Measurements from ENCODE around the gene PSMF1. TPM values are rescaled to one million over a fixed set of nuclear protein-coding genes. Genes with fewer than 3 reads are reported as not detected.

PSMF1 gene
- total and polyA plus RNA-seq, 9 of the 15 experiments (the other 6 are each of a cell fraction or from before 2014, with no cell fraction given), result 8.5 to 192 (median 33.2) TPM

DNA sequence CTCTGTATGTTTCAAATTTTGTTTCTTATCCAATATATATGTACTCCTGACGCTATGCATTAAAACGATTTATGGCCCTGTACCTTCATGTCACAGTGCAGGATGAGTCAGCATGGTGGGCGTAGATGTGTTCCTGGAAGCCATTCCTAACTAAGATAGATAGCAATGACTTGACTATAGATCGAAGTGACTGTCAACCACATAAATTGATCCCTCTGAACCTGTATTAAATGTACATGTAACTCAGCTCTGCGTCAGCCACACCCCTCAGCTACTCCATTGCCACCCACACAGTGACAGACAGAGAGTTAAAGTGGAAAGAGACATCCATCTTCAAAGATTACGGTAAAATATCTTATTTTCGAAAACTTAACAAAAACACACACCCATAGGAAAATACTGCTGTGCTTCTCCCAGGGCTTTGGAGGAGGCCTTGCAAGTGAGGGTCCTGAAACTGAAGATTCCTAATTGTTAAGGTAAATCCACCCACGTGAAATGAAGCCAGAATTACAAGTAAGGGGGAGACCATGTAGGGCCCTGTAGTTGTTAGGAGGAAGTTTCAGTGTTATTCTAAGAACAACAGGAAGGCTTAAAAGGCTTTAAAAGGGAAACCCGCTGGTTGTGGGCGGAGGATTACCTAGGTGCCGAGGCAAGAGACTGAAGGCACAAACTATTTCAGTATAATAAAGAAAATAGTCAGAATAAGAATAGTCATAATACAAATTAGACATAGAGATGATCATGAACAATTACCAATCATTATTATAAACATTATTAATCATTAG, 97.2 kb downstream of the PSMF1 start (continued):
- no peak for TF ChIP-seq SNAPC5 (CRISPR knock-in tag; IDR thresholded peaks at IDR 0.05)
- TF ChIP-seq MEIS2 (IDR thresholded peaks at IDR 0.05; ENCODE audit: partially characterized antibody), result peak; percentile 97
- no peak for TF ChIP-seq CREBBP (IDR thresholded peaks at IDR 0.05; ENCODE audit: low read depth, low read length)
- TF ChIP-seq CREB3L1 (IDR thresholded peaks at IDR 0.05; ENCODE audit: borderline replicate concordance, low read depth), result no peak
- no peak for TF ChIP-seq SMARCA5 (IDR thresholded peaks at IDR 0.05)
- TF ChIP-seq ZNF384 (IDR thresholded peaks at IDR 0.05; ENCODE audit: low read depth, low read length), result no peak
- no peak for TF ChIP-seq ZKSCAN3 (CRISPR knock-in tag; IDR thresholded peaks at IDR 0.05)
- peak; percentile 78 for TF ChIP-seq ARID1B (IDR thresholded peaks at IDR 0.05)
- TF ChIP-seq GATAD2A (IDR thresholded peaks at IDR 0.05), result no peak
- TF ChIP-seq, protein P1, sequence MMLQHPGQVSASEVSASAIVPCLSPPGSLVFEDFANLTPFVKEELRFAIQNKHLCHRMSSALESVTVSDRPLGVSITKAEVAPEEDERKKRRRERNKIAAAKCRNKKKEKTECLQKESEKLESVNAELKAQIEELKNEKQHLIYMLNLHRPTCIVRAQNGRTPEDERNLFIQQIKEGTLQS (IDR thresholded peaks at IDR 0.05), result peak; percentile 84
- TF ChIP-seq, protein P1 (CRISPR knock-in tag; conservative IDR thresholded peaks at IDR 0.05), result no peak
- no peak for TF ChIP-seq E2F4 (CRISPR knock-in tag; IDR thresholded peaks at IDR 0.05; ENCODE audit: low read depth)
- TF ChIP-seq ZNF134 (CRISPR knock-in tag; conservative IDR thresholded peaks at IDR 0.05), result no peak
- TF ChIP-seq, protein P2, sequence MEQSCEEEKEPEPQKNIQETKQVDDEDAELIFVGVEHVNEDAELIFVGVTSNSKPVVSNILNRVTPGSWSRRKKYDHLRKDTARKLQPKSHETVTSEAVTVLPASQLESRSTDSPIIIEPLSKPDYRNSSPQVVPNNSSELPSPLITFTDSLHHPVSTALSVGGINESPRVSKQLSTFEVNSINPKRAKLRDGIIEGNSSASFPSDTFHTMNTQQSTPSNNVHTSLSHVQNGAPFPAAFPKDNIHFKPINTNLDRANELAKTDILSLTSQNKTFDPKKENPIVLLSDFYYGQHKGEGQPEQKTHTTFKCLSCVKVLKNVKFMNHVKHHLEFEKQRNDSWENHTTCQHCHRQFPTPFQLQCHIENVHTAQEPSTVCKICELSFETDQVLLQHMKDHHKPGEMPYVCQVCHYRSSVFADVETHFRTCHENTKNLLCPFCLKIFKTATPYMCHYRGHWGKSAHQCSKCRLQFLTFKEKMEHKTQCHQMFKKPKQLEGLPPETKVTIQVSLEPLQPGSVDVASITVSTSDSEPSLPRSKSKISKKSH (CRISPR knock-in tag; IDR thresholded peaks at IDR 0.05), result no peak
- TF ChIP-seq WHSC1 (IDR thresholded peaks at IDR 0.05; ENCODE audit: low read length), result no peak
- no peak for TF ChIP-seq CCNT2 (IDR thresholded peaks at IDR 0.05; ENCODE audit: borderline replicate concordance, extremely low read depth, insufficient read length, low read depth, low read length)
- TF ChIP-seq GABPB2 (CRISPR knock-in tag; conservative IDR thresholded peaks at IDR 0.05), result no peak
- no peak for TF ChIP-seq MXI1 (IDR thresholded peaks at IDR 0.05; ENCODE audit: low read depth, low read length)
- peak; percentile 92 for TF ChIP-seq EGR1 (conservative IDR thresholded peaks at IDR 0.05)
- TF ChIP-seq CHD1 (IDR thresholded peaks at IDR 0.05; ENCODE audit: low read length), result no peak
- TF ChIP-seq, protein P3, sequence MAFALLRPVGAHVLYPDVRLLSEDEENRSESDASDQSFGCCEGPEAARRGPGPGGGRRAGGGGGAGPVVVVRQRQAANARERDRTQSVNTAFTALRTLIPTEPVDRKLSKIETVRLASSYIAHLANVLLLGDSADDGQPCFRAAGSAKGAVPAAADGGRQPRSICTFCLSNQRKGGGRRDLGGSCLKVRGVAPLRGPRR (CRISPR knock-in tag; IDR thresholded peaks at IDR 0.05), result no peak
- TF ChIP-seq ARHGAP35 (IDR thresholded peaks at IDR 0.05; ENCODE audit: partially characterized antibody), result no peak
- TF ChIP-seq C11orf30 (IDR thresholded peaks at IDR 0.05; ENCODE audit: low read depth), result peak; percentile 92
- no peak for TF ChIP-seq SRSF3 (IDR thresholded peaks at IDR 0.05; ENCODE audit: insufficient read depth, low read length)
- no peak for TF ChIP-seq POLR2AphosphoS2 (IDR thresholded peaks at IDR 0.05; ENCODE audit: low read length)
- peak; percentile 79 for TF ChIP-seq SMARCA4 (IDR thresholded peaks at IDR 0.05)
